GM12878 (cell line): Measurements from ENCODE around the gene PCK2. TPM values are rescaled to one million over a fixed set of nuclear protein-coding genes. Genes with fewer than 3 reads are reported as not detected.

Source experiments
- BHLHE40 ChIP-seq, 2 experiments: fragments of 450-650 bp in 1 of 2; IDR thresholded peaks; 2 replicates each; pipeline ENCODE4 v1.6.1; 2011 to 2017; ENCODE audit warnings: low read depth in 2 of 2, borderline replicate concordance in 1 of 2, improper control_type of control experiment in 1 of 2, low read length in 1 of 2, mild to moderate bottlenecking in 1 of 2
- CREM ChIP-seq: IDR thresholded peaks from 2 replicates; pipeline ENCODE4 v1.6.1; 2014; ENCODE audit warnings: antibody characterized with exemption, low read depth
- CUX1 ChIP-seq: IDR thresholded peaks from 2 replicates; pipeline ENCODE4 v1.6.1; 2012; ENCODE audit warnings: improper control_type of control experiment, low read depth, low read length; ENCODE audit not compliant: insufficient replicate concordance
- E4F1 ChIP-seq: fragments of 450-650 bp; IDR thresholded peaks from 2 replicates; pipeline ENCODE4 v1.6.1; 2018; ENCODE audit warnings: borderline replicate concordance, mild to moderate bottlenecking; ENCODE audit not compliant: partially characterized antibody
- EED ChIP-seq: sonication (generic); IDR thresholded peaks from 2 replicates; pipeline ENCODE4 v1.6.1; 2016; ENCODE audit warnings: antibody characterized with exemption, low read depth
- EP300 ChIP-seq, 2 experiments: fragments of 150-350 bp in 1 of 2; IDR thresholded peaks; 2 replicates each; pipeline ENCODE4 v1.6.1; 2011 to 2012; ENCODE audit warnings: low read depth in 2 of 2, low read length in 2 of 2, borderline replicate concordance in 1 of 2, improper control_type of control experiment in 1 of 2, inconsistent platforms in 1 of 2; ENCODE audit not compliant: control insufficient read depth in 1 of 2
- FOXM1 ChIP-seq: IDR thresholded peaks from 2 replicates; pipeline ENCODE4 v1.6.1; 2012; ENCODE audit warnings: low read depth, mild to moderate bottlenecking, inconsistent platforms, low read length, moderate library complexity
- MEF2A ChIP-seq: IDR thresholded peaks from 2 replicates; pipeline ENCODE4 v1.6.1; 2011; ENCODE audit warnings: low read depth, mild to moderate bottlenecking, low read length, moderate library complexity; ENCODE audit not compliant: insufficient read depth
- SIN3A ChIP-seq: IDR thresholded peaks from 2 replicates; pipeline ENCODE4 v1.6.1; 2012; ENCODE audit warnings: low read depth, low read length, improper control_type of control experiment
- ZBTB40 ChIP-seq: fragments of 450-650 bp; IDR thresholded peaks from 2 replicates; pipeline ENCODE4 v1.6.1; 2016; ENCODE audit warnings: mild to moderate bottlenecking, moderate library complexity, borderline replicate concordance
- ZNF274 ChIP-seq: IDR thresholded peaks from one replicate; pipeline ENCODE4 v1.8.0; 2011; ENCODE audit not compliant: insufficient read length, insufficient read depth
- polyA plus RNA-seq, 11 experiments: library from polyadenylated mRNA; depleted of rRNA in 4 of 11; unstranded in 6 of 11; stranded (reverse) in 5 of 11; fragments of >200 nt; fragmentation: Nextera tagmentation in 4 of 11; fragmentation: Illumina TruSeq in 1 of 11; extraction: Ambion mirVana in 4 of 11; extraction: Trizol in 1 of 11; gene quantifications; 1 replicate in 1 of 11; 2 replicates in 10 of 11; pipeline versions ENCODE4 v1.2.1 to v1.2.3, GENCODE V29; 2011 to 2016; ENCODE audit warnings: inconsistent platforms in 2 of 11, missing spikeins in 2 of 11, low read depth in 1 of 11
- total RNA-seq, 4 experiments: library from RNA; depleted of rRNA in 3 of 4; stranded (reverse); fragments of >200 nt in 3 of 4; fragmentation: Illumina TruSeq in 1 of 4; extraction: Trizol in 1 of 4; gene quantifications; 2 replicates each; pipeline versions ENCODE4 v1.2.1 to v1.2.3, GENCODE V29; 2013 to 2021
- TF ChIP-seq, protein P1 (sequence below): fragments of 450-650 bp; IDR thresholded peaks from 2 replicates; pipeline ENCODE4 v1.6.1; 2017; ENCODE audit warnings: mild to moderate bottlenecking, moderate library complexity

PCK2 gene
- total and polyA plus RNA-seq, 10 of the 15 experiments (the other 5 are each of a cell fraction or from before 2014, with no cell fraction given), result 6.6 to 110 (median 44.6) TPM

DNA sequence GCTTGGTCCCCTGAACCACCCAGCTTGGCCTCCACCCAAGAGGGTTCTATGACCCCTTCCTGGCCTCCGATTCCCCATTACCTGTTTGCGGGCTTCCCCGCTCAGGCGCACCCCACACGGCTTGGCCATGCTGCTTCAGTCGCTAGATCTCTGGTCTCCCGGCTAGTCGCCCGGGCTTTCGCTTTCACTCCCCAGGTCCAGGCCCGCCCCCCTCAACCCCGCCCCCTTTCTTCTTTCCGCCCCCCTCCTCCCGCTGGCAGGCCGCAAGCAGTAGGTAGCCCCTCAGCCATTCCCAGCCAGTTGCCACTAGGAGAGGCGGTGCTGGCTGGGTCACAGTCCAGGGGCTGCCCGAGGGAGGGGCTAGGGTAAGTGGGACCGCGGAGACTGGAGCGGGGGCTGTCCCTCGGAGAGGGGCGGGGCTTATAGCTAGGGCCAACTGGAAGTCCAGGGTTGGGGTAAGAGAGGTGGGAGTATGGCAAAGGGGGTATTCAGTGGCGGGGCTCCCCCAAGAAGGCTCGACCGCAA lies 52.4 kb downstream of the PCK2 start, which contains the start of gene PSME2 (continued):
- no peak for TF ChIP-seq MEF2A
- TF ChIP-seq CUX1, result no peak
- no peak for TF ChIP-seq FOXM1
- TF ChIP-seq BHLHE40 (IDR thresholded peaks at IDR 0.05; ENCODE audit: borderline replicate concordance in 1 of 2, low read depth in 2 of 2, low read length in 1 of 2), result peak in 1 of 2 experiments; percentile 31; a peak in 1 of 4 replicates
- TF ChIP-seq ZBTB40, result no peak
- peak; percentile 80 for TF ChIP-seq SIN3A
- TF ChIP-seq E4F1, result no peak
- TF ChIP-seq ZNF274, result no peak
- TF ChIP-seq EP300 (IDR thresholded peaks at IDR 0.05; ENCODE audit: borderline replicate concordance in 1 of 2, control insufficient read depth in 1 of 2, low read depth in 2 of 2, low read length in 2 of 2), result no peak
- TF ChIP-seq EED, result peak; percentile 58; the same call in 1 of the 2 replicates
- TF ChIP-seq CREM, result 0 out of 2 replicates have a peak, but pooled peaks have one; percentile 11
- TF ChIP-seq, protein P1, sequence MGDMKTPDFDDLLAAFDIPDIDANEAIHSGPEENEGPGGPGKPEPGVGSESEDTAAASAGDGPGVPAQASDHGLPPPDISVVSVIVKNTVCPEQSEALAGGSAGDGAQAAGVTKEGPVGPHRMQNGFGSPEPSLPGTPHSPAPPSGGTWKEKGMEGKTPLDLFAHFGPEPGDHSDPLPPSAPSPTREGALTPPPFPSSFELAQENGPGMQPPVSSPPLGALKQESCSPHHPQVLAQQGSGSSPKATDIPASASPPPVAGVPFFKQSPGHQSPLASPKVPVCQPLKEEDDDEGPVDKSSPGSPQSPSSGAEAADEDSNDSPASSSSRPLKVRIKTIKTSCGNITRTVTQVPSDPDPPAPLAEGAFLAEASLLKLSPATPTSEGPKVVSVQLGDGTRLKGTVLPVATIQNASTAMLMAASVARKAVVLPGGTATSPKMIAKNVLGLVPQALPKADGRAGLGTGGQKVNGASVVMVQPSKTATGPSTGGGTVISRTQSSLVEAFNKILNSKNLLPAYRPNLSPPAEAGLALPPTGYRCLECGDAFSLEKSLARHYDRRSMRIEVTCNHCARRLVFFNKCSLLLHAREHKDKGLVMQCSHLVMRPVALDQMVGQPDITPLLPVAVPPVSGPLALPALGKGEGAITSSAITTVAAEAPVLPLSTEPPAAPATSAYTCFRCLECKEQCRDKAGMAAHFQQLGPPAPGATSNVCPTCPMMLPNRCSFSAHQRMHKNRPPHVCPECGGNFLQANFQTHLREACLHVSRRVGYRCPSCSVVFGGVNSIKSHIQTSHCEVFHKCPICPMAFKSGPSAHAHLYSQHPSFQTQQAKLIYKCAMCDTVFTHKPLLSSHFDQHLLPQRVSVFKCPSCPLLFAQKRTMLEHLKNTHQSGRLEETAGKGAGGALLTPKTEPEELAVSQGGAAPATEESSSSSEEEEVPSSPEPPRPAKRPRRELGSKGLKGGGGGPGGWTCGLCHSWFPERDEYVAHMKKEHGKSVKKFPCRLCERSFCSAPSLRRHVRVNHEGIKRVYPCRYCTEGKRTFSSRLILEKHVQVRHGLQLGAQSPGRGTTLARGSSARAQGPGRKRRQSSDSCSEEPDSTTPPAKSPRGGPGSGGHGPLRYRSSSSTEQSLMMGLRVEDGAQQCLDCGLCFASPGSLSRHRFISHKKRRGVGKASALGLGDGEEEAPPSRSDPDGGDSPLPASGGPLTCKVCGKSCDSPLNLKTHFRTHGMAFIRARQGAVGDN, result peak; percentile 27; the same call in 1 of the 2 replicates
